GM19468 (cell line): ENCODE data around the gene KRTAP5-3.

Experiments used
- ATAC-seq: cut with Tn5 transposase; IDR thresholded peaks from one replicate; pipeline ENCODE4 v1.9.1; 2021; ENCODE audit warnings: mild to moderate bottlenecking, moderate library complexity, moderate number of reproducible peaks; ENCODE audit not compliant: unreplicated experiment; ENCODE audit errors: extremely low read depth

Gene KRTAP5-3

DNA sequence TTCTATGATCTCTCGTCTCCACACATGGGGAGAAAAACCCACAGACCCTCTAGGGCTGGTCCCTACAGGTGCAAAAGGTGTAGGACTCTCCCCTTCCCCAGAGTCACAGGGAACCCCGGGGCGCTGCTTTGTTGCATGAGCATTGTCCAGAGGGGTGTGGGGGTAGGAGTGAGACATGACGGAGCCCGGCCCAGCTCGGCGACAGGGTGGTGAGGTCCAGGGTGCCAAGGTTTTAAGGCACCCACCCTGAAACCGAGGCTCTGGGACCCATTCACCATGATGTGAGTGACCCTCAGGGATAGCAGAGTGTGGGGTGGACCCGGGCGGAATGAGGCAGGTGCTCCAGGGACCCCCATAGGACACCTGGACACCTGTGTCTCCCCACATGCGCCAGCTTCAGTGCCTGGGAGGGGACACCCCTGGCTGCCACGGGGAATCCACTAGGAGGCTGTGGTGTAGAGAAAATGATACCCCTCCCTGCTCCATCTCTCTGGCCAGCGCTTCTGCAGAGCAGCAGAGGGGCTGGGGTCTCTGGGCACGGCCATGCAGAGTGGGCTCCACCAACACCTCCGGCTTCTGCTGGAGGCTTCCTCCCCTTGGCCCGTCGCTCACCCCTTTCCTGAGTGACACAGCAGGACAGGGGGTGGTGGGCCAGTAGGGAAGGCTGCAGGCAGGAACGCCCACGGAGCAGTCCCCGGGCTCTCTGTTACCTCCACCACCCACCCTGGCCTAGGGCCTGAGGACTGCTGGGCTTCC, 36.5 kb upstream of the KRTAP5-3 start:
- no peak for ATAC-seq

DNA sequence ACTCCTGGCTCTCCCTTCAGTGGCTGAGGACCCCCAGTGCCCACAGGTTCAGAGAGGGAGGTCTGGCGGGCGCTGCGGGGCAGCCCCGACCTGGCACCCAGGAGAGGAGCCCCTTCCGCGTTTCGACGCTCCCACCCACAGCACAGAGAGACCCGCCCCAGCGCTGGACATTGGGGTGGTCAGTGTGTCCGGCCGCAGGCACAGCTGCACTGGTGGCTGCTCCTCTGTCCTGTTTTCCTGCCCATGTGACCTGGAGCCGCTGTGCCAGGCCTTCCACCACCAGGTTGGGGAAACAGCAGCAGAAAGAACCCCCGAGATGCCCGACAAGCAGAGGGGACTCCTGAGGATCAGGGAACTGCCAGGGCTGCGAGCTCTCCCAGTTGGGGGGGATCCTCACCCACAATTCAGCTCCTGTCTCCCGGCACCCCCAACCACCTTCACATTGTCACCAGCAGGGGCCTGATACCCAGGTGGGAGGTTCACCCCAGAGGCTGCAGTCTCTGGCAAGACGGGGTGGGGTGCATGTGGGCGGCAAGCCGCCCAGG, 35.0 kb upstream of the KRTAP5-3 start:
- ATAC-seq = no peak

DNA sequence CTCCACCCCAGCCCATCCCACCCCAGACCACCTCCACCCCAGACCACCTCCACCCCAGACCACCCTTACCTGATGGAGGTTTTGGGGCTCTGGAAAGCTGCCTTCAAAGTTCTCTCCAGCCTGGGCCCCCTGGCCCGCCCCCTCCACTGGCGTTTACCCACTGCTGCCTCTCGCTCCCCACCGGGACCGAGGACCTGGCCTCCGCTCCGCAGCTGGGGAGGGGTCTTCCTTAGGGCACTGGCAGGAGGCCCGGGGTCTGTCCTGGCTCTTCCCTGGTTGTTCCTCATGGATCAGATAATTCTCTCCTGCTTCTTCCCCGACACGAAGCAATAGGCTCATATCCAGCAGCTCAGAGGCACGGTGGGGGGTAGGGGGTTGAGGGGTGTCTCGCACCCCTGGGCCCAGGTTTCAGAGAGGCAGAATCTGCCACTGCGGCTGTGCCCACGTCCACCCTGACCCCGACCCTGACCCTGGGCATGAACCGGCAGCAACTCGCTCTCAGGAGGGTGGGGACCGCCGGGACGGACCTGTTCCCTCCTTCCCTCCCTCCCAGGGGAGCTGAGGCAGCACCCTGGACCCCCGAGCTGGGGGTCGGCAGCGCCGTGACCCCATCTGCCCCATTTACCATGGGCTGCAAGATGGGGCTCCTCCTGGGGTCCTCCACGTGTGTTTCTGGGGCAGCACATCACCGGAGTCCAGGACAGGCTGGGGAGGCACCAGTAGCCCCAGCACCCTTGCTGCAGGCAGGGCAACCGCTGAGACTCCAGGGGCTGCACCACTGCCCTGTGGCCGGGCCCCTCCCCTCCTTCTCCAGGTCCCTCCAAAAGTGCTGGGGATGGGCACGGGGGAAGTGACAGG, 34.3 kb upstream of the KRTAP5-3 start:
- ATAC-seq = no peak

DNA sequence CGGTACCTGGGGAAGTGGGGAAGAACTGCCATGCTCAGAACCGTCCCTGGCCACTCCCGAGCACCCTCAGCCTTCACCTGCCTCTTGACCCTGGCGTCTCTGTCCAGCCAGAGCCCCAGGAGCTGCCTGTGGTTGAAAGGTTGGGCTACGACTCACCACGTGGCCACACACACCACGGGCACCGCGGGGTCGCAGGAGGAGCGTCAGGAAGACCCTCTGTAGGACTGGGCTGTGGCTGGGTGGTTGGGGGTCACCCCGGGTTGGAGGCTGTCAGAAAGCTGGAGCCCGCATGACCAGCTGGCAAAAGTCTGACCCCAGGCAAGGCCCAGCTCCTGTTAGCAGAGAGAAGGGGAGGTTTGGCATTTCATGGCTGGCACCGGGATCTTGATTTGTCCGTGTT, 32.8 kb upstream of the KRTAP5-3 start:
- ATAC-seq = no peak

DNA sequence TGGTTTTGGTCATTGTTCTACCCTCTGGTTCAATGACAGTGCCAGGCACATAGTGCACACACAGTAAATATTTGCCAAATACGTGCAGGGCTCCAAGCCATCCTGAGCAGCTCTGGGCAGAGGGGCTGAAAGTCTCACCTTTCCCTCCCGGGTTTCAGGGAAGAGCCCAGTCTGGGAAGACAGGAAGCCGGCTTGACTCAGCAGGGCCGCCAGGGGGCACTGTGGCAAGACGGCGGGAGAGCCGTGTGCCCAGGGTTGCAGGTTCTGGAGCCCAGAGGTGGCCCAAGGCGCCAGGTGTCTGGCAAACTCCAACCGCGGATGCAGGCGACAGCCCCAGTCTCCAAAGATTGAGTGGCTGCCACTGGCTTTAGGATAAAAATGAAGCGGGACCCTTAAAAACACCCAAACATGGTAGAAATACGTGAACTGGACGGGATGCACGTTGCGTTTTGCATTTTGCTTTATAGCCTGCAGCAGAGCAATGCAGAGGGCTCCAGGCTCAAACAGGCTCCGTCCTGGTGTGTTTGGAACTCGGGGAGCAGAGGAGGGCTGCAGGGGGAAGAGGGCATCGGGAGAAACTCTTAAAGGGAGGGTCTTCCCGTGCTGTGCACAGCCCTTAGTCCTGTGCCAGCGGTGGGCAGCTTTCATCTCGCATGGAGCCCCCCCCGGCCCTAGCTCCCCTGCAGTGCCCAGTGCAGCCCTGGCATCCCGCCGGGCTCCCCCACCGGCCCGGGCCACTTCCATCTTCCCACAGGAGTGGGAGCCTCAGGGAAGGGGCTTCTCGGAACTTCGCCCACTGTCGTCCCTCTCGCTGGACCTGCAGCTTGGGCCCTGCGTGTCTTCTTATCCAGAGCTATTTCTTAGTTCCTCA, 32.0 kb upstream of the KRTAP5-3 start:
- ATAC-seq = no peak

DNA sequence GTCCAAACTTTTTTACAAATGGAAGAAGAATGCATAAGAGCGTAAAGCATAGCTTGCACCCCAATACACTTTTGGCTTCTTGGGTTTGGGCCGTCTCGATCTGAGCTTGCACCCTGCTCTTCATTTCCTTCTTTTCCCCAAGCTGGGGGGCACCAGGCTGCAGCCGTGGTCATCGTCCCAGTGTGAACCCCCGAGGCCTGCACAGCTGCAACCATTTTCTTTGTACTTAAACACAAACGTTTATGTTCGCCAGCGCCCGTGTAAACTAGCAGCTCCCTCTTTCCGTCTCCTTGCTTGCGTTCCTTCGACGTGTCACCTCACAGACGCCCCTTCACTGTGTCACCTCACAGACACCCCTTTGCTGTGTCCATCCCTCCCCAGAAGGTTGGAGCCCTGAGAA, 31.4 kb upstream of the KRTAP5-3 start:
- ATAC-seq = no peak

DNA sequence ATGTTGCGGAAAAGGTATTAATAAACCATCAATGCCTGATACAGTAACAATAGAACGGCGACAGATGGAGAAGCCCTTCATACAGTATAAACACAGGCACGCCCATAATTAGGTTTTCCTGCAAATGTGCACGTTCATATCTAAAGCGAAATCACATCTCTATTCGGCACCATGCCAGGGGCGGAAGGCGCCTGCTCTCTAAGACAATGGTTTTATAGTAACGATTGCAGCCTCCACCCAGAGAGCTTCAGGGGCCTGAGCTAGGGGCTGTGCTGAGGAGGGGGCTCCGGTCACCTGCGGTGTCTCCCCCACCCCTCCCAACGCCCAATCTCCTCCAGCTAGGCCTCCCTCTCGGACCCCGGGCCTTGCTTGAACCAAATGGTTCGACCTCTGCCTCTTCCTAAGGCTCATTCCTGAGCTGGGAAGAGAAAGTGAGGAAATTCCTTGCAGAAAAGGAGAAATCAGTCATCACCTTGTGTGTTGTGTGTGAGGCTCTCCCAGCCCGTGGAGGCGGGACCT, 30.9 kb upstream of the KRTAP5-3 start:
- no peak for ATAC-seq

DNA sequence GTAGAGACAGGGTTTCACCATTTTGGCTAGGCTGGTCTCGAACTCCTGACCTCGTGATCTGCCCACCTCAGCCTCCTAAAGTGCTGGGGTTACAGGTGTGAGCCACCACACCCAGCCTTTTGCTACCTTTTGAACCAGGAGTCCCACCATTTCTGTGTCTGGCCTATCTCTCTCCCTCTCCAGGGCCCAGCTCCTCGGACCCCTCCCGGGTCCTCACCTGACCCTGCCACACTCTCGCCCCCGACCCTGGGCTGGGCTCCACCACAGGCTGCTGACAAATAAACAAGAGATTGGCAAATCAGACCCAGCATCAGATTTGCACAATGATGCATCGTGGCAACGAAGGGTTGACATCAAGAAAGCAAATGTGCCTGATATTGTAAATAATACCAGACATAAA, 30.1 kb upstream of the KRTAP5-3 start:
- ATAC-seq = no peak

DNA sequence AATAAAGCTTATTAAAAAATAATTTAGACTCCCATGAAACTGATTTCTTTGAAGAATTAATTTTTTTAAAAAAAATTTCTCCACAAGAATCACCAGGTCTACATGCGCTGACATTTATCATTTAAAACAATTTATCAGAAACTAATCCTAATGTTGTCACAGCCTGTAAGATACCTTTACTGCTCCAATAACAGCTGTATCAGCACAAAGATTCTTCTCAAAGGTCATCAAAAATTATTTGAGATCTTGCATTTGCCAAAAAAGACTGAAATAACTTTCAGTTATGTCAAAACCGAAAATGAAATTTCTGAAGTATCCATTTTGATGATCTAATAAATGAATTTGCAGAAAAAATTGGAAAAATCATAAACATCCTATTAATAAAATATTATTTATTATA, 29.4 kb upstream of the KRTAP5-3 start:
- ATAC-seq = no peak

DNA sequence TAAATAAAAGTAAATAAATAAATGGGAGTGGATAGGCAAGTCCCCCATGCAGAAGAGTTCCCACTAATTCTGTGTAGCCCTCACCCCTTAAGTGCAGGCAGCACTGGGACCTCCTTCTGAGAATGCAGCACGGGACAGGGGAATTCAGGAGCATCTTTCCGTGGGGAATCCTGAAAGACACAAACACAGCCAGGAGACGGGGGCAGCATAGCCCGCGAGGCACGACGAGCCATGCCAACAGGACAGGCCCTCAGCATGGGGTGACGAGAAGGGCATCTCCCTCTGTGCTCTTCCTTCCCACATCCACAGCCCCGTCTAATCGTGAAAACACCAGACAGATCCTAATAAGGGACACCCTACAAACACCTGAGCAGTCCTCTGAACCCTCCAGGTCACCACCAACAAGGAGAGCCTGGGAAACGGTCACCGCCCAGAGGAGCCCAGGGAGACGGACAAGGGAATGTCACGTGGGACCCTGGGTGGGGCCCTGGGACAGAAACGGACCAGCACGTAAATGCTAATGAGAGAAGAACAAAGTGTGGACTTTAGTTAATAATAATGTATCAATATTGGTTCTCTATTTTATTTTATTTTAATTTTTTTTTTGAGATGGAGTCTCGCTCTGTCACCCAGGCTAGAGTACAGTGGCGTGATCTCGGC, 28.2 kb upstream of the KRTAP5-3 start:
- no peak for ATAC-seq

DNA sequence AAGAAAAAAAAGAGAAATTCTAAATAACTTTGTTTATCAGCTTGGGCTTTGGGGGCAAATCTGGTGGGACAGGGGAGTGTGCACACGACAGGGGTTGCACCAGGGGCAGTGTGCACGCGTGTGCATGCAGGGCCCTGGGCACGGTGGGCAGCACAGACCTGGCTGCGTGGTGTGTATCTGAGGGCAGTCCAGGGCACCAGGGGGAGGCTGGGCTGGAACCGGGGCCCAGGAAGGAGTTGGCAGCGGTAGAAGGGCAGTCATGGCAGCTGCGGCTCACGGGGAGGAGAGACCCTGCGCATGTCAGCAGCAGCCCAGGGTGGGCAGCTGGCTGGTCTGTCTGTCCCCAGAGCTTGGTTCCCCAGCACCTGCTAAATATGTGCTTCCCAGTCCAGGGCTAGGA, 25.6 kb upstream of the KRTAP5-3 start:
- ATAC-seq = no peak

DNA sequence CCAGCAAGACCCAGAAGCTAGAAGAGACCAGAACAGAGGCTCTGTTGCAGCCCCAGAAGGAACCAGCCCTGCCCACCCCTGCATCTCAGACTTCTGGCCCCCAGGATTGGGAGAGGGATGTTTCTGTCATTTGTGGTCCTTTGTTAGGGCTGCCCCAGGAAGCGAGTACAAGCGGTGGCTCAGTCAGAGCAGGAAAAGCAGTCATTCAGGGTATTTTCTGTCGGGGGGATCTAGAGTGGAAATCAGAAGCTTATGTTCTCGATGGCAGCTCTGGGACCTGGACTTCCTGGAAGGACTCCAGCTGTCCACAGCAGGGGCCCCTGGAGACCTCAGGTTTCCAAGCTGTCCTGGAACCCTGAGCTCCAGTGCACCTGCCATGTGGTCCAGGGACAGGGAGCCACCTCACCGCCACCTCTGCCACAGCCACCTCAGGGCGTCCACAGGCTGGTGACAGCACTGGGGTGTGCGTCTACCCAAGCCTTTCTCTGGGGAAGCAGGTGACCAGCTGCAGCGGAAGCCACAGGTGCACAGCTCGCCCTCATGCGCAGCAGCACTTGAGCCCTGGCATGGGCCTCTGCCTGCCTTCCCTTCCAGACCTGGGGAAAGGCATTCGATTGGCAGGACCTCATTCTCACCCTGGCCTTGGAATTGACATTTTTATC, 23.9 kb upstream of the KRTAP5-3 start:
- no peak for ATAC-seq

DNA sequence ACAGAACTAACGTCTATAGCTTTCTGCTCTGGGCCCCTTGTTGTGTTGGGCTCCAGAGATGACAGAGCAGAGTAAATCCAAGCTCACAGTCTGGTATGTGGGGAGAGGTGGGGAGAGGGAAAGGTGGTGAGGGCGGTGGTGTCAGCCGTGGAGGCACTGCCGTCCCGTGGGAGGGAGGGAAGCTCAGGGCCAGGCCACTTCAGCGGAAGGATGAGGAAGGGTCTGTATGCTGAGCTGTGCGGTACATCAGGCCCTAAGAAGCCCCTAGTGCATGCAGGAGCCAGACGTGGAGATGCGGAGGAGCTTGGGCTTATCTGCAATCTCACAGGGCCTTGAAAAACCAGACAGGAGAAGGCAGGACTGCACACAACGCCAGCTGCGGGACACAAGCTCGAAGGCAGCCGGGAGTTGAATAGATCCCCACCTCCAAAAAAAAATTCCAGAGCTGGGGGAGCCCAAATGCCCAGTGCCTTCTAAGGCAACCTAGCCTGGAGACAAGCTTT, 22.9 kb upstream of the KRTAP5-3 start:
- ATAC-seq = no peak

DNA sequence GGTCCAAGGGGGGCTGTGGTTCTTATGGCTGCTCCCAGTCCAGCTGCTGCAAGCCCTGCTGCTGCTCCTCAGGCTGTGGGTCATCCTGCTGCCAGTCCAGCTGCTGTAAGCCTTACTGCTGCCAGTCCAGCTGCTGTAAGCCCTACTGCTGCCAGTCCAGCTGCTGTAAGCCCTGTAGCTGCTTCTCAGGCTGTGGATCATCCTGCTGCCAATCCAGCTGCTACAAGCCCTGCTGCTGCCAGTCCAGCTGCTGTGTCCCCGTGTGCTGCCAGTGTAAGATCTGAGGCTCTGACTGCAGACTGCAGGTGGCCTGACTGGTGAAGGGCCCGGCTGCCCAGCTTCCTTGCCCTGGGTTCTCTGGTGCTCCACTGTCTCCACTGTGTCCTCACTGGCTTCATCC, 22.0 kb upstream of the KRTAP5-3 start:
- no peak for ATAC-seq

DNA sequence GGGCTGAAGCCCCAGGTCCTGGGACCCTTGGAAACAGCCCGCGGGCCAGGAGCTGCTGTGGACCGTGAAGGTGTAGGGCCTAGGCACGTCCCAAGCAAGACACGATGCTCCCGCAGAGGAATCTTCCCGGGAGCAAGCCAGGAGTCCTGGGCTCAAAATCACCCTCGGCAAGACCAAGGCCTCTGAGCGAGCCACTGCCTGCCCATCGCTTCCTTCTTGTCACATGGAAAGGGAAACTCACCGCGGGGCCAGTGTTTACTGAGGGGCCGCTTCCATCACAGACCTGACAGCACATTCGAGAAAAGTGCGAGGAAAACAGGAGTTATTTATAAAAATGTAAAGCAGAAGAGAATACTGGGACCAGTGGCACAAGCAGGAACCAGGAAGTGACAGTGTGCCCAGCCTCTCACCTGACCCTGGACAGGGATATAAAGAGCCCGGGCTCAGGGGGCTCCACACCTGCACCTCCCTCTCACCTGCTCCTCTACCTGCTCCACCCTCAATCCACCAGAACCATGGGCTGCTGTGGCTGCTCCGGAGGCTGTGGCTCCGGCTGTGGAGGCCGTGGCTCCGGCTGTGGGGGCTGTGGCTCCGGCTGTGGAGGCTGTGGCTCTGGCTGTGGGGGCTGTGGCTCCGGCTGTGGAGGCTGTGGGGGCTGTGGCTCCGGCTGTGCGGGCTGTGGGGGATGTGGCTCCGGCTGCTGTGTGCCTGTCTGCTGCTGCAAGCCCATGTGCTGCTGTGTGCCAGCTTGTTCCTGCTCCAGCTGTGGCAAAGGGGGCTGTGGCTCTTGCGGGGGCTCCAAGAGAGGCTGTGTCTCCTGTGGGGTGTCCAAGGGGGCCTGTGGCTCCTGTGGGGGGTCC, 21.3 kb upstream of the KRTAP5-3 start, which contains the start of gene KRTAP5-5:
Gene KRTAP5-5 (plus strand): TSS at position 450 of the 860 bp plus-strand sequence. CDS start 66 bp downstream, at position 516.
- no peak for ATAC-seq

DNA sequence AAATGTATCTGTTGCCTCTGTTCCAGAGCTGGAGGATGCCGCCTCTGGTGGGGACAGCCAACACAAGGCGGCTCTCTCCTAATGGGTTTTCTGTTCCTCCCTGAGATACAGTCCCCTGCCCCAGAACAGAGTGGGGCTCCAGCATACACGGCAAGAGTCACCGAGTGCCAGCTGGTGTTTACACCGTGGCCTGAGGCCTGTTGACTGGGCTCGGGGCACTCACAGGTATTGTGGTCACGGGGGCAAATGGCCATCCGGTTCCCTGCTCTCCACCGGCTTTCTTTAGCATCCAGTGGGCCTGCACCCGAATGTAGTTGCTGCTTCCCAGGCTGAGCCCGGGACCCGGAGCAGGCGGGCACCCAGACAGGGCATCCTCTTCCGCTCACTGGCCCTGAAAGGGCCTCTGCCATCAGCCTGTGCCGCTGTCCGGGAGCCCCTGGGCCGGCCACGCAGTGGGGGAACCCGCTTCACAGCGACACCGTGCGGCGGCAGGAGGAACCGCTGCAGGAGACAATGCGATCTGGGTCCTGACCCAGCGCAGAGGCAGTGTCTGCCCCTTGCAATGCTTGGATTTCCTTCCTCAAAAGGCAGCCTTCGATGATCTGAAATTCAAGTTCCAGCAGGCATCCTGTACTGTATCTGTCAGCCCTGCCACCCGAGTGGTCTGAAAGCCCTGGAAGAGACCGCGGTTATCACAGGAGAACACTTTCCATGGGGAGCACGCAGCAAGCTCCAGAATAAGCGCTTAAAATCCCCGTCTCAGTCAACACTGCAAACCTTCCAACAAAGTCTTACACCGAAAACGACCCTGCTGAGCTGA, 20.5 kb upstream of the KRTAP5-3 start:
- ATAC-seq = no peak

DNA sequence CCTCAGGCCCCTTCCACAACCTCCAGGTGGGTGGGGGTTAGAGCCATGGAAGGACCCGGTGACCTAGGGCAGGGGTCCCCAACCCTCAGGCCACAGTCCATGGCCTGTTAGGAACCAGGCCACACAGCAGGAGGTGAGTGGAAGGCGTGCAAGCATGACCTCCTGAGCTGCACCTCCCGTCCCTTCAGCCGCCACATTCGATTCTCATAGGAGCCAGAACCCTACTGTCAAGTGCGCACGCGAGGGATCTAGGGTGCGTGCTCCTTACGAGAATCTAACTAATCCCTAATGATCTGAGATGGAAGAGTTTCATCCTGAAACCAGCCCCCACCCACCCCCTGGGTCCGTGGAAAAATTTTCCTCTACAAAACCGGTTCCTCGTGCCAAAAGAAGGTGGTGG, 17.3 kb upstream of the KRTAP5-3 start:
- no peak for ATAC-seq
